HEK293T (cell line): ENCODE data around the gene POLR2A.

Experiments used
- BHLHE40 ChIP-seq: fragments of 450-650 bp; IDR thresholded peaks from 2 replicates; pipeline ENCODE4 v1.6.1; 2016; ENCODE audit warnings: mild to moderate bottlenecking, moderate library complexity, borderline replicate concordance
- CTBP1 ChIP-seq: fragments of 450-650 bp; IDR thresholded peaks from 2 replicates; pipeline ENCODE4 v1.6.1; 2016; ENCODE audit warnings: borderline replicate concordance
- ELF4 ChIP-seq: fragments of 450-650 bp; IDR thresholded peaks from 2 replicates; pipeline ENCODE4 v1.6.1; 2017; ENCODE audit warnings: antibody characterized with exemption
- FOXA1 ChIP-seq: fragments of 450-650 bp; IDR thresholded peaks from 2 replicates; pipeline ENCODE4 v1.6.1; 2016; ENCODE audit warnings: mild to moderate bottlenecking
- FOXK2 ChIP-seq: fragments of 450-650 bp; IDR thresholded peaks from 2 replicates; pipeline ENCODE4 v1.6.1; 2016; ENCODE audit warnings: mild to moderate bottlenecking
- FOXM1 ChIP-seq: fragments of 450-650 bp; IDR thresholded peaks from 2 replicates; pipeline ENCODE4 v1.6.1; 2017; ENCODE audit warnings: mild to moderate bottlenecking, borderline replicate concordance
- LEF1 ChIP-seq: fragments of 450-650 bp; IDR thresholded peaks from 2 replicates; pipeline ENCODE4 v1.6.1; 2017; ENCODE audit warnings: mild to moderate bottlenecking, borderline replicate concordance
- NFRKB ChIP-seq: fragments of 450-650 bp; IDR thresholded peaks from 2 replicates; pipeline ENCODE4 v1.6.1; 2016; ENCODE audit warnings: mild to moderate bottlenecking, moderate library complexity
- SP1 ChIP-seq: fragments of 450-650 bp; IDR thresholded peaks from 2 replicates; pipeline ENCODE4 v1.6.1; 2017
- TARDBP ChIP-seq: fragments of 450-650 bp; IDR thresholded peaks from 2 replicates; pipeline ENCODE4 v1.6.1; 2016
- ZNF384 ChIP-seq: fragments of 450-650 bp; IDR thresholded peaks from 2 replicates; pipeline ENCODE4 v1.6.1; 2016
- TF ChIP-seq, protein P1 (sequence below): fragments of 450-650 bp; IDR thresholded peaks from 2 replicates; pipeline ENCODE4 v1.6.1; 2016

DNA sequence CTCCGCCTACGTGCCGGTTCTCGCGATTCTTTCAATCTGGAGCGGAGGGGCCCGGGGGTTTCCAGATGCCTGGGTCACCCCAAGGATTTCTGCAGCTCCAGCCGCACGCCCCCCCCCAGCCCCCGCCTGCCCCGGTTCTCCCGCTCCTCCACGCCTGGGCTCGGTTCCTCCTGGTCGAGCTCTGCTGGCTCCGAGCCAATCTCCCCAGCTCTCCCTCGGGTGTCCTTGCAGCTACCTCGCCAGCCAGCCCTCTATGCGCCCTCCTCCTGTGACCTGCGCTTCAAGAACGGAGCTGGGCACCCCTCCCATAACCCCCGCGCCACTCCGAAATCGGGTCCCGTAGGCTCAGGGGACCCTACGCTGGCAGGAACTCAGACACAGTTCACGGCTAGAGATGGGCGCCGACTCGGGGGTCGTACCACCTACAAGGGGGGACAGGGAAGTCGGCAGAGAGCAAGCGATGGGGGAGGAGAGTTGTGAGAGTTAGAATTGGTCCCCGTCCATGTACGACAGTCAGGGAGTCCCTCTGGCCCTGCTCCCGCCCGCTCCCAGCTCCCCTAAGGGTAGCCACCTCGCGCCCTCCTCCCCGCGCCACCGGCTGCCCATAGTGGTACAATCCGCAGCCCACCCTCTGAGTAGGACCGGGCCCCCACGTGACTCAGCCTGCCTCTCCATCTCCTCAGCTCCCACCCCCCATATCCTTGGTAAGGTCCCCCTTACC is 43.9 kb upstream of the POLR2A start:
- TF ChIP-seq FOXM1, result peak; percentile 26; the same call in 1 of the 2 replicates
- TF ChIP-seq CTBP1, result no peak
- TF ChIP-seq ELF4, result no peak
- no peak; the same call in 1 of the 2 replicates for TF ChIP-seq BHLHE40
- no peak for TF ChIP-seq ZNF384
- no peak for TF ChIP-seq FOXK2
- no peak for TF ChIP-seq NFRKB
- no peak; the same call in 1 of the 2 replicates for TF ChIP-seq LEF1
- TF ChIP-seq FOXA1, result no peak
- TF ChIP-seq, protein P1, sequence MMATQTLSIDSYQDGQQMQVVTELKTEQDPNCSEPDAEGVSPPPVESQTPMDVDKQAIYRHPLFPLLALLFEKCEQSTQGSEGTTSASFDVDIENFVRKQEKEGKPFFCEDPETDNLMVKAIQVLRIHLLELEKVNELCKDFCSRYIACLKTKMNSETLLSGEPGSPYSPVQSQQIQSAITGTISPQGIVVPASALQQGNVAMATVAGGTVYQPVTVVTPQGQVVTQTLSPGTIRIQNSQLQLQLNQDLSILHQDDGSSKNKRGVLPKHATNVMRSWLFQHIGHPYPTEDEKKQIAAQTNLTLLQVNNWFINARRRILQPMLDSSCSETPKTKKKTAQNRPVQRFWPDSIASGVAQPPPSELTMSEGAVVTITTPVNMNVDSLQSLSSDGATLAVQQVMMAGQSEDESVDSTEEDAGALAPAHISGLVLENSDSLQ, result no peak
- TF ChIP-seq TARDBP, result no peak
- TF ChIP-seq SP1, result no peak
